HCT116 (cell line): ENCODE results near the gene ETV4. TPM values are rescaled to one million over a fixed set of nuclear protein-coding genes. Genes with fewer than 3 reads are reported as not detected.

Experiments
- ATAC-seq: fragments of 200-7000 bp; cut with Tn5 transposase; 2 replicates; pipeline ENCODE4 v1.9.1; 2020; ENCODE audit warnings: mild to moderate bottlenecking, moderate library complexity
- BruUV-seq: library from RNA; stranded (reverse); fragments of 400-500 nt; replicated peaks from 2 replicates; lab custom pipeline; 2021; lab: Mats Ljungman, UMichigan
- CTCF ChIA-PET: fragments of 300-600 bp; sonication (Branson Sonifier 250); formaldehyde crosslinking; loops from one replicate; lab custom pipeline; 2021; ENCODE audit warnings: antibody characterized with exemption; lab: Charles Lee
- POLR2A ChIA-PET: fragments of 300-600, 350-600 bp; sonication (Branson Sonifier 250); formaldehyde crosslinking; loops from one replicate; lab custom pipeline; 2021; ENCODE audit warnings: antibody characterized with exemption; lab: Charles Lee
- RAD21 ChIA-PET, 2 experiments: fragments of 300-600 bp; sonication (Branson Sonifier 250); formaldehyde crosslinking; loops; one replicate each; lab custom pipeline; 2023; ENCODE audit warnings: low total read pairs in 2 of 2; ENCODE audit not compliant: uncharacterized antibody in 2 of 2, unreplicated experiment in 2 of 2, low non-redundant PET in 1 of 2; lab: Charles Lee
- DNase-seq: peaks from one replicate; pipeline ENCODE4 v3.0.0-alpha.2; 2010; ENCODE audit warnings: low read depth, low spot score
- H2AFZ ChIP-seq: fragments of 200-600 bp; shearing (Covaris generic), sonication (generic); 2 replicates; pipeline ENCODE4 v1.6.1; 2017; ENCODE audit warnings: low read depth, mixed run types, mixed read lengths, antibody characterized with exemption, low read length; ENCODE audit not compliant: poor library complexity, severe bottlenecking
- H3K27ac ChIP-seq: 2 replicates; pipeline ENCODE4 v1.5.1; 2012; ENCODE audit warnings: low read depth, low read length
- H3K27me3 ChIP-seq: fragments of 200-600 bp; sonication (generic); 2 replicates; pipeline ENCODE4 v1.6.1; 2016; ENCODE audit warnings: mixed run types, low read length, mixed read lengths; ENCODE audit not compliant: insufficient read depth
- H3K36me3 ChIP-seq, 2 experiments: fragments of 200-500 bp in 1 of 2; fragments of 200-600 bp in 1 of 2; sonication (Bioruptor generic) in 1 of 2; sonication (generic) in 1 of 2; 2 replicates each; pipeline versions ENCODE4 v1.5.1 to v1.6.1; 2014 to 2016; ENCODE audit warnings: low read length in 2 of 2, inconsistent platforms in 1 of 2, mixed read lengths in 1 of 2, mixed run types in 1 of 2; ENCODE audit not compliant: insufficient read depth in 2 of 2, control insufficient read depth in 1 of 2
- H3K4me1 ChIP-seq, 2 experiments: fragments of 200-600 bp in 1 of 2; sonication (generic) in 1 of 2; 2 replicates each; pipeline versions ENCODE4 v1.5.1 to v1.6.1; 2012 to 2017; ENCODE audit warnings: low read length in 2 of 2, inconsistent platforms in 1 of 2, mild to moderate bottlenecking in 1 of 2, mixed read lengths in 1 of 2, mixed run types in 1 of 2, moderate library complexity in 1 of 2; ENCODE audit not compliant: insufficient read depth in 2 of 2, control insufficient read depth in 1 of 2
- H3K4me2 ChIP-seq: fragments of 200-600 bp; sonication (generic); 2 replicates; pipeline ENCODE4 v1.6.1; 2017; ENCODE audit warnings: mixed run types, low read length, mixed read lengths
- H3K4me3 ChIP-seq, 2 experiments: fragments of 200-600 bp in 1 of 2; sonication (generic) in 1 of 2; replicated peaks in 1 of 2; 2 replicates each; pipeline ENCODE4 v1.5.1; 2011 to 2016; ENCODE audit warnings: low read length in 2 of 2, control low read depth in 1 of 2, low read depth in 1 of 2, mild to moderate bottlenecking in 1 of 2, mixed read lengths in 1 of 2, mixed run types in 1 of 2
- H3K79me2 ChIP-seq: fragments of 200-600 bp; sonication (generic); 2 replicates; pipeline ENCODE4 v1.6.1; 2017; ENCODE audit warnings: mild to moderate bottlenecking, mixed run types, low read length, moderate library complexity, mixed read lengths; ENCODE audit not compliant: insufficient read depth
- H3K9ac ChIP-seq: fragments of 200-600 bp; sonication (generic); 2 replicates; pipeline ENCODE4 v1.6.1; 2016; ENCODE audit warnings: low read length, mixed read lengths
- H3K9me2 ChIP-seq: fragments of 200-600 bp; sonication (generic), shearing (Covaris generic); 2 replicates; pipeline ENCODE4 v1.6.1; 2017; ENCODE audit warnings: mixed run types, mild to moderate bottlenecking, moderate library complexity; ENCODE audit not compliant: insufficient read depth
- H3K9me3 ChIP-seq, 2 experiments: fragments of 200-500 bp in 1 of 2; fragments of 200-600 bp in 1 of 2; sonication (Bioruptor generic) in 1 of 2; sonication (generic) in 1 of 2; 2 replicates each; pipeline ENCODE4 v1.6.1; 2014 to 2017; ENCODE audit warnings: low read length in 2 of 2, mixed read lengths in 2 of 2, inconsistent platforms in 1 of 2, low read depth in 1 of 2, mild to moderate bottlenecking in 1 of 2, mixed run types in 1 of 2, moderate library complexity in 1 of 2; ENCODE audit not compliant: control insufficient read depth in 1 of 2, insufficient read depth in 1 of 2
- H4K20me1 ChIP-seq: fragments of 200-600 bp; sonication (generic), shearing (Covaris generic); 2 replicates; pipeline ENCODE4 v1.6.1; 2017; ENCODE audit warnings: mixed run types, mild to moderate bottlenecking, moderate library complexity; ENCODE audit not compliant: insufficient read depth
- CBX3 ChIP-seq: IDR thresholded peaks from 2 replicates; pipeline ENCODE4 v1.6.1; 2012; ENCODE audit warnings: low read depth
- ELF1 ChIP-seq: IDR thresholded peaks from 2 replicates; pipeline ENCODE4 v1.6.1; 2012; ENCODE audit warnings: low read depth, borderline replicate concordance
- EZH2 ChIP-seq: fragments of 200-600 bp; sonication (generic); IDR thresholded peaks from 2 replicates; pipeline ENCODE4 v1.6.1; 2017; ENCODE audit warnings: antibody characterized with exemption, mixed run types
- MAX ChIP-seq: IDR thresholded peaks from 2 replicates; pipeline ENCODE4 v1.6.1; 2012
- POLR2AphosphoS5 ChIP-seq: IDR thresholded peaks from 2 replicates; pipeline ENCODE4 v1.6.1; 2011; ENCODE audit warnings: mild to moderate bottlenecking, low read depth, low read length, moderate library complexity
- TCF7L2 ChIP-seq: IDR thresholded peaks from 2 replicates; pipeline ENCODE4 v1.7.0; 2011; ENCODE audit warnings: borderline replicate concordance, inconsistent platforms; ENCODE audit not compliant: insufficient read depth, insufficient read length; ENCODE audit errors: extremely low read depth
- YY1 ChIP-seq: IDR thresholded peaks from 2 replicates; pipeline ENCODE4 v1.6.1; 2011; ENCODE audit warnings: low read length, low read depth, moderate library complexity, mild to moderate bottlenecking; ENCODE audit not compliant: insufficient replicate concordance; ENCODE audit errors: extremely low read depth
- ZBTB33 ChIP-seq: IDR thresholded peaks from 2 replicates; pipeline ENCODE4 v1.6.1; 2011; ENCODE audit warnings: mild to moderate bottlenecking, low read length, moderate library complexity; ENCODE audit not compliant: insufficient replicate concordance; ENCODE audit errors: extremely low read depth
- ZNF274 ChIP-seq: fragments of 200-500 bp; sonication (Bioruptor generic); IDR thresholded peaks from 2 replicates; pipeline ENCODE4 v1.6.1; 2014; ENCODE audit warnings: mild to moderate bottlenecking, low read depth, low read length, inconsistent platforms
- intact Hi-C: fragments of 100-400 bp; cut with micrococcal nuclease; formaldehyde crosslinking; loops from 2 replicates; pipeline ENCODE4 v1.10.0; 2022
- total RNA-seq: library from RNA; stranded (reverse); gene quantifications from one replicate; pipeline ENCODE4 v1.2.1, GENCODE V29; 2021; ENCODE audit not compliant: unreplicated experiment

Gene ETV4
- total RNA-seq, 1 experiment from 2014 or later = 51.5 TPM

GRCh38 chr17:43574896-43575525 lies 28.9 kb upstream of the ETV4 start:
- no peaks in the 10 kb centered on the region for H3K79me2 ChIP-seq
- BruUV-seq = no TSS peak
- TF ChIP-seq ZBTB33 (no peak), ELF1 (no peak), MAX (no peak), POLR2AphosphoS5 (no peak), CBX3 (no peak), YY1 (no peak), EZH2 (no peak), TCF7L2 (no peak), ZNF274 (no peak)
- no peak overlapping the region for H2AFZ ChIP-seq
- H3K9ac ChIP-seq = no peak overlapping the region
- no peak overlapping the region for H3K4me3 ChIP-seq
- H3K4me2 ChIP-seq = no peak overlapping the region
- H3K27me3 ChIP-seq = no peaks in the 10 kb centered on the region
- intact Hi-C loops = no loop called here
- no peak overlapping the region for H3K27ac ChIP-seq
- H3K36me3 ChIP-seq = no peaks in the 10 kb centered on the region
- H3K9me3 ChIP-seq = no peaks in the 10 kb centered on the region
- no peaks in the 10 kb centered on the region for H3K9me2 ChIP-seq
- POLR2A ChIA-PET = interaction anchor here (1.3 kb wide), 1 partner anchor 99 kb away, joined by 7 read pairs; no protein-coding TSS in a partner anchor
- no peak for ATAC-seq
- no peak for DNase-seq
- CTCF ChIA-PET = interaction anchor here (0.7 to 3.7 kb wide), 4 partner anchors 44 to 191 kb away, joined by 3 to 13 read pairs (median 6); no protein-coding TSS in a partner anchor
- H4K20me1 ChIP-seq = no peaks in the 10 kb centered on the region
- H3K4me1 ChIP-seq = peaks cover 2 to 29% of the 10 kb centered on the region in 2 experiments; a peak in 2 of 4 replicates
- RAD21 ChIA-PET = interaction anchor here (1.3 to 4.4 kb wide), 2 partner anchors 99 kb away, joined by 4 to 26 read pairs (median 4); no protein-coding TSS in a partner anchor
